ENCODE results near the gene APELA. TPM values are rescaled to one million over a fixed set of nuclear protein-coding genes. Genes with fewer than 3 reads are reported as not detected.

Gene APELA
- total RNA-seq, 3 donors from 2014 or later (not counting 1 experiment from before 2014, with no cell fraction given): not detected

Other genes starting within 250 kb of the APELA start
- gene SMIM31, start 123.0 kb upstream of the APELA start, total RNA-seq: not detected
- 1 to 10 TPM; 1.1 to 2.0 (median 1.2) TPM for gene TRIM61, start 100.5 kb downstream of the APELA start, total RNA-seq
- not detected for gene TRIM60, start 154.8 kb downstream of the APELA start, total RNA-seq
- gene TRIM75, start 176.7 kb downstream of the APELA start, total RNA-seq: not detected
- gene TMEM192, start 235.7 kb downstream of the APELA start, total RNA-seq: 10 to 100 TPM in 2 of 3 donors, 1 to 10 TPM in 1; 9.4 to 11.4 (median 11.0) TPM